SK-N-MC (cell line): ENCODE measurements around the gene NDUFS7.

Experiments
- EZH2 ChIP-seq: fragments of 200-600 bp; sonication (generic); IDR thresholded peaks from one replicate; pipeline ENCODE4 v1.6.1; 2017; ENCODE audit warnings: antibody characterized with exemption
- POLR2AphosphoS5 ChIP-seq: IDR thresholded peaks from 2 replicates; pipeline ENCODE4 v1.6.1; 2012; ENCODE audit warnings: mild to moderate bottlenecking, low read depth, low read length, borderline replicate concordance

GRCh38 chr19:1373042-1373533, 10.6 kb upstream of the NDUFS7 start:
- TF ChIP-seq POLR2AphosphoS5 (no peak), EZH2 (no peak)
